NOMO-1 treated with DMSO at 0.1 percent for 48 hours (cell line): ENCODE data around the gene CDC42BPA.

ENCODE experiments used
- DNase-seq: peaks from one replicate; lab custom pipeline; 2025; ENCODE audit not compliant: unreplicated experiment; lab: John Stamatoyannopoulos, UW

Gene CDC42BPA

DNA sequence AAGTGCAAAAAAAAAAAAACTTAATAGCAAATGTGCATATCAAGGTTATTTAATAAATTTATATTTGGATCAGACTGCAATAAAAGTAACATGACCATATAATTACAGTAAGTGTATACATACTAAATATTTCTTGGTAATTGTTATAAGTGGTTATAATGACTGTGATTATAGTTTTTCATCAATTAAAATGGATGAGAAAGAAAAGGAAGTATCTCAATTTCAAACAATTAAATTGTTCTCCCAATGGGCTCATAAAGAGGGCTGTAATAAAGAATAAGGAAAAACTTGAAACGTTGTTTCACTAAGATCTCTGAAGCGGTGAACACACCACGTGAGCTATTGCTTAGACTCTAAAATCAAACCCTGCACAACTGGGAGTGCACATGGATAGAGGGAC is 104.1 kb downstream of the CDC42BPA start:
- DNase-seq = no peak

DNA sequence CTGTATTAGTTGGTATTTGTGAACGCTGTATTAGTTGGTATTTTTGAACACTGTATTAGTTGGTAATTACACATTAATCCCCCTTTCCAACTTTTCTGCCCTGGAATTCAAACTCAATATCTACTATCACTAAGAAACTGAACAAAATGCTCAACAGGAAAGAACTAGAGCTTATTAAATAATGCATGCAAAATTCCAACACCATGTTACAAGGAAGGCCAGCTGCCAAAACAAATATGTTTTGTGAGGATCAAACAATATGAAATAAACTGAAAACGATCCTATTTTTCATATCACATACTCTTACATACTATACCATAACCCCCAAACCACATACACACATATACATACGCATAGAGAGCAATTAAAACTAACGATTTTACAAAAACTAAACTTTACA is 104.9 kb downstream of the CDC42BPA start:
- DNase-seq = no peak

DNA sequence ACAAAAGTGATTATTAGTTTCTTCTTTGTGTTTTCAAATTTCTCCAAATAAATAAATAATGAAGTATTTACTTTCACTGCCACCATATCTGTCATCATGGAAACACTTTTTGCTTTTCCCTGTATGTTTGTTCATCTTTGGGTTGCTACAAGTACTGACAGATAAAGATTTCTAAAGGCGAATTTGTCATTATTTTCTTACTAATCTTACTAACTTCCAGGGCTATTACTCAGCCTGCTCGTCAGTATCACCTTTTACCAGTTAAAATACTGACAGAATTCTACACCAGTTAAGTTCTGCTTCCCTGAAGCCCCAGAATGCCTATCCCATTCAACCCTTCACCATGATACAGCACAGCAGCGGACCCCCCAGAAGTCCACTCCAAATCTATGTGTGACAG is 106.1 kb downstream of the CDC42BPA start:
- DNase-seq = no peak

DNA sequence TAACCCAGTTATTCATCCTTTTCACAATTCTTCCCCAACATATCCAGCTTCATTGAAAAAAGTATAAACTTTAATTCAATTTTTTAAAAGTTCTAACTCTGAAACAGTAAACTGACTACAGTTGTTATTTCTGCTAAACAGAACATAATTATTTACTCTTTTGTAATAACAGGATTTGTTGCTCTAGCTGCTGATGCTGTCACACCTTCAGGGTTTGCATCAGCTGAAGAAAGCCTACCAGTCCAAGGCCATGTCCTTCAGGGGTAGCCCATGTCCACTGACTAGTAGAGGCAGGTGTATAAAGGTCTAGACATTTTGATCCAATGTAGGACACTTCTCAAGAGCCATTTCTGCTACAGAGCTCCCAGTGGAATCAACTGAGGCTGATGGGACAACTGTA is 107.7 kb downstream of the CDC42BPA start:
- DNase-seq = no peak

- no peak for DNase-seq
These were observed 121.2 kb downstream of the CDC42BPA start for GRCh38 chr1:227197064-227197463.

- no peak for DNase-seq
These were observed 126.1 kb downstream of the CDC42BPA start for GRCh38 chr1:227192163-227192562.

DNA sequence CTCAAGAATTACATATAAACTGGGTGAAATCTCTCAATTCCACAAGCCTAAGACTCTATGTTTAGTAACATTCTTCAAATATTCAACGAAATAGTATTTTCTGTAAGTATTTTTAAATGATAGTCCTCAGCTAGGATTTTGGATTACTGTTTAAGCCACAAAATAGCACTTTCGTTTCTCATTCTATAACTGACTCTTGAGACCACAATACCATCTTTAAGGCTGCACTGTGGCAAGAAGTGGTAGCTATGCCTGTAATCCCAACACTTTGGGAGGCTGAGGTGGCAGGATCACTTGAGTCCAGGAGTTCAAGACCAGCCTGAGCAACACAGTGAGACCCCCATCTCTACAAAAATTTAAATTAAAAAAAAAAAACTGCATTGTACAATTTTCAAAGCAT is 126.7 kb downstream of the CDC42BPA start:
- DNase-seq = no peak

GRCh38 chr1:227190321-227190720 is 128.0 kb downstream of the CDC42BPA start:
- DNase-seq = no peak

DNA sequence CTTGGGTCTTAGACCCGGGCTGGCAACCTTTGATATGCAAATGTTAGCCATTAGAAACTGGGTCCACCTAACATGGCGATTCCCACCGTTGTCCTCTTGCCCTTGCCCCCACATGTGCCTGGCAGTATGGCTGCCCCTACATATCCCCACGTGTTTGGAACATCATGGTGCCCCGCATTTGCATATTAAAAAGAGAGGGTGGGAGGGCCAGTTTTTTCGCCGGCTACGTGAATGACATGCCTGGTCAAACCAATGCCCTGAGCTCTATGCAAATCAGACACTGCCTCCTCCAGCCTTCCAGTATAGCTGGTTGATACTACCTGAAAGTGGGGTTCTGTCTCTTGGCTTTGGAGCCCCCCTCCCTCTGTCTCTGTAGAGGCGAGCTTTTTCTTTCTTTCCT is 133.0 kb downstream of the CDC42BPA start:
- no peak for DNase-seq

GRCh38 chr1:227182012-227182411 is 136.3 kb downstream of the CDC42BPA start:
- DNase-seq = no peak

GRCh38 chr1:227175611-227176010 is 142.7 kb downstream of the CDC42BPA start:
- DNase-seq = no peak

- DNase-seq = no peak
These were observed 144.1 kb downstream of the CDC42BPA start for GRCh38 chr1:227174164-227174563.

DNA sequence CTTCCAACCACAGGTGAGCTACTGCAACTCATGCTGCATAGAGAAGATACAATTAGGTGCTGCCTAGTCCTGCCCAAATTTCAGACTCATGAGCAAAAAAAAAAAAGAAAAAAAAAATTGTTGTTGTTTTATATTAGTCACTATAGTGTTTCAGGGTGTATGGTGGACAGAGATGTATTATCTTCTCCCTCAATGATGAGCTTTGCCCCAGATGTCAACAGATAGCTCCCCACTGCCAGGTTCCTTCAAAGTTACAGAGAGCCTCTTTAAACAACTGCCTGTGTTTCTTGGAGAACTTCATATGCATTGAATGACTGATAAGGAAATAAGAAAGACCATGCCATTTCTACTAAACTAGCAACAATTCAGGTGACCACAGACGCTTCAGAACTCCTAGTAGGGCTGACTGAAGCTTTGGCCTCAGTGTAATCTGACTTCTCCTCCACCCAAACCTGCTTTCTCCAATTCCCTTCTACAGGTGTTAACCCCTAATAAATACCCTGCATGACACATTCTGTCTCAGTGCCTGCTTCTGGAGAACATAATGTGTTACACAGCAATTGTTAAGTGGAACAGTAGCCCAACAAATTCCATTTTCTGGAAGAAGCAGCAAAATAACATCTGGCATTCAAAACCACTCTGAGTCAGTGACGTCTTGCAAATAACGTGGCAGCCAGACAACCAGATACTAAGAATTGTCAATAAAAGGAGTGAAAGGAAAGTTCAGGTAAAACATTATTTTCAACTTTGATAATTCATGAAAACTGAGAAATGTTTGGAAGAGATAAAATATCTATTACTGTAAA is 147.7 kb downstream of the CDC42BPA start:
- no peak for DNase-seq

- DNase-seq = no peak
These were observed 148.9 kb downstream of the CDC42BPA start for GRCh38 chr1:227169343-227169742.

GRCh38 chr1:227167276-227168101 is 150.8 kb downstream of the CDC42BPA start:
- DNase-seq = no peak

GRCh38 chr1:227166559-227166958 is 151.7 kb downstream of the CDC42BPA start:
- DNase-seq = no peak

- no peak for DNase-seq
These were observed 156.8 kb downstream of the CDC42BPA start for GRCh38 chr1:227161470-227161869.

GRCh38 chr1:227156520-227156919 is 161.8 kb downstream of the CDC42BPA start:
- no peak for DNase-seq

DNA sequence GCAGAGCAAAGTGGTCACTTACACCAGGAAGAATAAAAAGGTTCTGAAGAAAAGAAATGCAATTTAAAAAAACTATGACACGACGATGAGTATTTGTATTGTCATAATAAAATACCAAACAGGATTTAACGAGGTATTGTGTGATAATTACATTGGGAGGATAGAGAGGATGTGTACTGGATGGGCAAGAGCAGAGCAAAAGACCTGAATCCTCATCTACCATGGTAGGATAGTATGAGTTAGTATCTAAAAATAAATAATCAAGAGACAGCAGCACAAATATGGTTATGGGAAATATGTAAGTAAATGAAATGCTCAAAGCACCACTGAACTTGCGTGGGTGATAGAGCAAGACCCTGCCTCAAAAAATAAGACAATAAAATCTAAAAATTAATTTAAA is 162.6 kb downstream of the CDC42BPA start:
- no peak for DNase-seq

DNA sequence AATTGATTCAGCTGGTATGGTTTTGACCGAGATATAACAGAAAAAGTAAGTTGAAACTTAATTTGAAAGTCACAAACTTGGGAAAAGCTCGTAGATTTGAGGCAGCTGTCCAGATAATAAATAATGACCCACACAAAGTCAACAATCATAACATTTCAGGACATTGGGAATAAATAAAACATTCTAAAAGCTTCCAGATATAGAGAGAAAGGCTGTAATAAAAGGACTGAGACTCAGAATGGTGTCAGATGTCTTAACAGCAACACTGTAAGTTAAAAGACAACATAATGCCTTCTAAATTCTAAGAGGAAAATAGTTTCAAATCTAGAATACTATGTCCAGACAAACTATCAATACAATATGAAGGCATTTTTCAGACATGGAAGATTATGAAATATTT is 163.3 kb downstream of the CDC42BPA start:
- no peak for DNase-seq

- no peak for DNase-seq
These were observed 165.8 kb downstream of the CDC42BPA start for GRCh38 chr1:227152525-227152924.

DNA sequence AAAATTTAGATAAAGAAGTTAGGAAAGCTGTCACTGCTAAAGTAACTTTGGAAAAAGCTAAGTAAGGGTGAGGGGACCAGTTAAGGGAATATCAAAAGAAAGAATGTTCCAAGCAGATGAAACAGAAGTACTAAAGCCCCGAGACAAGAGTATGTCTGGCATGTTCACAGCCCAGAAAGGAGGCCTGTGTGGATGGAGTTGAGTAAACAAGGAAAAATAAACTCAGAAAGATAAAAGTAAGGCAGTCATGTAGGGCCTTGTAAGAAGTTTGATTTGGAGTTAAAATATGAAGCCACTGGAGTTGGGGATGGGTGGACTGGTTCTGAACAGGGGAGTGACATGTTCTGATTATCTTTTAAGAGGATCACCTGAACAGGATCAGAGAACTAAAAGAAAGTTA is 177.9 kb downstream of the CDC42BPA start:
- no peak for DNase-seq
